ENCODE measurements around the gene MT1M.

DNA sequence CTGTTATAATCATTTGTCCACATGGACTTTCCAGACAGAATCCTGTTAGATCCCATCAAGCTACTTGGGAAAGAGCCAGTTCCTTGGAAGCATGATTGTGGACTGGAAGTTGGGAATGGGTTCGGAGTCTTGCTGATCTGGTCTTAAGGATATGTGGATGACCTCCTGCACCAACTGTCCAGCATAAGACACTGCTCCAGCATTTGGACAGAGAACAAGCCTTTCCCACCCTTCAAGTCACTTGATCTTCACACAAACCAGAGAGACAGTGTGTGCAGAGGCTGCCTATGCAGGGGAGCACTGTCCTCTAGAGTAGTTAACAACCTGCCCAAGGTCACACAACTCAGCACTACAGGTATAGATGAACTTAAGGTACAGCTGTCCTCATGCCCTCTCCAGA is 13.4 kb downstream of the MT1M start:
- TF ChIP-seq POLR2A (IDR thresholded peaks at IDR 0.05; ENCODE audit: control extremely low read depth in 1 of 2, low read depth in 2 of 2, low read length in 2 of 2) (no peak), POLR2AphosphoS5 (IDR thresholded peaks at IDR 0.05; ENCODE audit: low read depth, low read length) (no peak)
- TF ChIP-seq, protein P1, sequence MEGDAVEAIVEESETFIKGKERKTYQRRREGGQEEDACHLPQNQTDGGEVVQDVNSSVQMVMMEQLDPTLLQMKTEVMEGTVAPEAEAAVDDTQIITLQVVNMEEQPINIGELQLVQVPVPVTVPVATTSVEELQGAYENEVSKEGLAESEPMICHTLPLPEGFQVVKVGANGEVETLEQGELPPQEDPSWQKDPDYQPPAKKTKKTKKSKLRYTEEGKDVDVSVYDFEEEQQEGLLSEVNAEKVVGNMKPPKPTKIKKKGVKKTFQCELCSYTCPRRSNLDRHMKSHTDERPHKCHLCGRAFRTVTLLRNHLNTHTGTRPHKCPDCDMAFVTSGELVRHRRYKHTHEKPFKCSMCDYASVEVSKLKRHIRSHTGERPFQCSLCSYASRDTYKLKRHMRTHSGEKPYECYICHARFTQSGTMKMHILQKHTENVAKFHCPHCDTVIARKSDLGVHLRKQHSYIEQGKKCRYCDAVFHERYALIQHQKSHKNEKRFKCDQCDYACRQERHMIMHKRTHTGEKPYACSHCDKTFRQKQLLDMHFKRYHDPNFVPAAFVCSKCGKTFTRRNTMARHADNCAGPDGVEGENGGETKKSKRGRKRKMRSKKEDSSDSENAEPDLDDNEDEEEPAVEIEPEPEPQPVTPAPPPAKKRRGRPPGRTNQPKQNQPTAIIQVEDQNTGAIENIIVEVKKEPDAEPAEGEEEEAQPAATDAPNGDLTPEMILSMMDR (IDR thresholded peaks at IDR 0.05; ENCODE audit: control extremely low read depth in 1 of 3, insufficient read depth in 1 of 3, low read depth in 1 of 3, low read length in 3 of 3) = no peak

Data from H1 (cell line).